NK-92 (cell line): ENCODE results near the gene SAP30BP.

Source experiments
- DNase-seq: peaks from one replicate; lab custom pipeline; 2025; ENCODE audit not compliant: unreplicated experiment; lab: John Stamatoyannopoulos, UW

Gene SAP30BP

GRCh38 chr17:75666959-75667790, at the start of gene SAP30BP, which contains the start of gene RECQL5:
Gene SAP30BP (plus strand): TSS chr17:75667338. CDS start chr17:75667373, 35 bp downstream.
Gene RECQL5 (minus strand): TSS chr17:75667154. CDS start chr17:75666557, 597 bp downstream.
- peak; percentile 95 for DNase-seq

DNA sequence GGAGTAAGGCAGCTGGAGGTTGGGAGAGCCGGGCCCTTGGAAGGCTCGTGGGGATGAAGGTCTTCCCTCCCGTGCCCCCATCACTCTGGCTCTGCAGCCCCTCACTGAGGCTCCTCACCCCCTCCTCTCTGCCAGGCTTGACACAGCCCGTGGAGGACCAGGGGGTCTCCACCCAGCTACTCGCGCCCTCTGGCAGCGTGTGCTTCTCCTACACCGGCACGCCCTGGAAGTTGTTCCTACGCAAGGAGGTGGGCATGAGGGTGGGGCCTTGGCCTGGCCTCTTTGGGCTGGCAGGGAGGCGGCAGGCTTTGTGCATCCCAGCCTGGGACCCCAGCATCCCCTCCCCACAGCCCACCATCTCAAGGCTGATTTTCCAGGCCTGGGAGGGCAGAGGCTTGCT, 49.5 kb upstream of the SAP30BP start:
- no peak for DNase-seq

DNA sequence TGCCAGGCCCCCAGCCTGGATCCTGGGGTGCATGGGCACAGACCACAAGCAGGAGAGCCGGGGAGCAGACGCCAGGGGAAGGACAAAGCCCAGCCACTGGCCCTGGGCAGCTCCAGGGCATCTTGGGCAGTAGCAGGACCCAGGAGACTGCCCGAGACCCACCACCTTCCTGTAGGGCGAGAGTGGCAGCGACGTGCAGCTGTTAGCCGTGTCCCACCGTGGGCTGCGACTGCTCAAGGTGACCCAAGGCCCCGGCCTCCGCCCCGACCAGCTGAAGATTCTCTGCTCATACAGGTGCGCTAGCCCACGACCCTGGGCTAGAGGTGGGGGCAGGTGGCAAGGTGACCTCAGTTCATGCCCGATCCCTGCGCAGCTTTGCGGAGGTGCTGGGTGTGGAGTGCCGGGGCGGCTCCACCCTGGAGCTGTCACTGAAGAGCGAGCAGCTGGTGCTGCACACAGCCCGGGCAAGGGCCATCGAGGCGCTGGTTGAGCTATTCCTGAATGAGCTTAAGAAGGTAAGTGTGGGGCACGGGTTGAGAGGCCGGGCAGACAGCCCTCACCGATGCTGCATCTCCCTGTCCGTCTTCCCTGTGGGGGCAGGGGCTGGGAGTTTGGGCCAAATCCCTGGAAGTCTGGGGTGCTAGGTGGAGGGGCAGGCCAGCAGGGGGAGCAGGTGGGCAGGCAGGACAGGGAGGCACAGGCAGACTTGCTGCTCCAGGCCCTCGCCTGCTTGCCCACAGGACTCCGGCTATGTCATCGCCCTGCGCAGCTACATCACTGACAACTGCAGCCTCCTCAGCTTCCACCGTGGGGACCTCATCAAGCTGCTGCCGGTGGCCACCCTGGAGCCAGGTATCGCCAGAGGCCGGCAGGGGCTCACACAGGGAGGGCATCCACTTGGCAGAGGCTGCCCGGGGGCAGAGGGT, 47.4 kb upstream of the SAP30BP start:
- no peak for DNase-seq

DNA sequence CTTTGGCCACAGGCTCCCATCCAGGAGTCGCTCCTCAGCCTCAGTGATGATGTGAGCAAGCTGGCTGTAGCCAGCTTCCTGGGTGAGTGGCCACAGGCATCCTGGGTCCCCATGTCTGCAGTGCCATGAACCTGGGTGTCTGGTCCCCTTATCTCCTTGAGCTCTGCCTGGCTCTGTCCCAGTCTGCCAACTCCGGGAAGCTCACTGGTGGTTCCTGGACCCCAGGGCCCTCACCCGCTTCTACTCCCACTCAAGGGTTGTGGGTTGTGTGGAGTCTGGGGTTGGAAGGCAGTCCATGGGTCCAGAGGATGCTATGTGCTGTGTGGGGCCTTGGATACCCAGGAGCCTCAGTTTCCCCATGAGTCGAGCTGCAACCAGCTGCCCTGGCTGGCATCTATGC, 45.6 kb upstream of the SAP30BP start:
- no peak for DNase-seq

- no peak for DNase-seq
These were observed 45.1 kb upstream of the SAP30BP start for GRCh38 chr17:75622076-75622475.

GRCh38 chr17:75622771-75623273, 44.3 kb upstream of the SAP30BP start:
- no peak for DNase-seq

DNA sequence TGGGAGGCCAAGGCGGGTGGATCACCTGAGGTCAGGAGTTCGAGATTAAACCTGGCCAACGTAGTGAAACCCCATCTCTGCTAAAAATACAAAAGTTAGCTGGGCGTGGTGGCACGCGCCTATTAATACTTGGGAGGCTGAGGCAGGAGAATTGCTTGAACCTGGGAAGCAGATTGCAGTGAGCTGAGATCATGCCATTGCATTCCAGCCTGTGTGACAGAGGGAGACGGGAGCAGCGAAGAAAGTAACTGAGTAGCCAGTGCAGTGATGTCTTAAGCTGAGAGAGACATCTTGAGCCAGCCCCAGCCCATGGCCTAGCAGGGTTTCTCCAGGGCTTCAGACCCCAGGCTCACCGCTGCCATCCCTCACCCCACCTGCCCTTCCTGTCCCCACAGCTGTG, 43.8 kb upstream of the SAP30BP start:
- no peak for DNase-seq

DNA sequence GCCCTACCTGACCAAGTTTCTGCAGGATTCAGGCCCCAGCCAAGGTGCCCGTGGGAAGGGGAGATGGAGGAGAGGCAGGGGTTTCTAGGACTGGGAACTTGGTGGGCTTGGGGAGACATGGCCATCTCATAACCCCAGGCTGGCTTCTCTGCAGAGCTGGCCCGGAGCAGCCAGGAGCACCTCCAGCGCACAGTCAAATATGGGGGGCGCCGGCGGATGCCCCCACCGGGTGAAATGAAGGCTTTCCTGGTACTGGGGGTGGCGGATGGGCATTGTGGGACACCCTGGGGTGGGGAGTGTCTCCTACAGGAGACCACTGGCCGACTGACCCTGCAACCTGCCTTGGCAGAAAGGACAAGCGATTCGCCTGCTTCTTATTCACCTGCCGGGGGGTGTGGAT, 43.1 kb upstream of the SAP30BP start:
- DNase-seq = no peak

DNA sequence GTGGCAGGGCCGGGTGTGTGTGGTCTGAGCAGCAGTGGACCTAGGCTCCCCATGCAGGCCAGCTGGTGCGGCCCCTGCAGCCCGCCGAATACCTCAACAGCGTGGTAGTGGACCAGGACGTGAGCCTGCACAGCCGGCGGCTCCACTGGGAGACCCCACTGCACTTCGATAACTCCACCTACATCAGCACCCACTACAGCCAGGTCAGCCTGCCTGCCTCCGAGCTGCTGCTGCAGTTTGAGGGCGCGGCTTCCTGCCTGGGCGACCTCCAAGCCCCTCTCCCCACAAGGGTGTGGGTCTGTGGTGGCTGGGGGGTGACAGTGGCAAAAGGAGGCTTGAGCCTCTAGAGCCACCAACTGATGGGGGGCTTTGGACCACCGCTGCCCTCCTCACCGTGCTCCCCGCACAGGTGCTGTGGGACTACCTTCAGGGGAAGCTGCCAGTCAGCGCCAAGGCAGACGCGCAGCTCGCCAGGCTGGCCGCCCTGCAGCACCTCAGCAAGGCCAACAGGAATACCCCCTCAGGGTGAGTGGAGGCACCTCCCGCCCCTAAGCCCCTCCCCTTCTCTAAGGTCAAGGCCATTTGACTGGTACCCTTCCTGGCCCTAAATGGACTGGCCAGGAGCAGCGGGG, 42.3 kb upstream of the SAP30BP start:
- no peak for DNase-seq

- DNase-seq = no peak
These were observed 41.2 kb upstream of the SAP30BP start for GRCh38 chr17:75625813-75626486.

- no peak for DNase-seq
These were observed 40.6 kb upstream of the SAP30BP start for GRCh38 chr17:75626496-75627038.

GRCh38 chr17:75627094-75627493, 40.0 kb upstream of the SAP30BP start:
- no peak for DNase-seq

GRCh38 chr17:75628425-75628824, 38.7 kb upstream of the SAP30BP start:
- DNase-seq = no peak

DNA sequence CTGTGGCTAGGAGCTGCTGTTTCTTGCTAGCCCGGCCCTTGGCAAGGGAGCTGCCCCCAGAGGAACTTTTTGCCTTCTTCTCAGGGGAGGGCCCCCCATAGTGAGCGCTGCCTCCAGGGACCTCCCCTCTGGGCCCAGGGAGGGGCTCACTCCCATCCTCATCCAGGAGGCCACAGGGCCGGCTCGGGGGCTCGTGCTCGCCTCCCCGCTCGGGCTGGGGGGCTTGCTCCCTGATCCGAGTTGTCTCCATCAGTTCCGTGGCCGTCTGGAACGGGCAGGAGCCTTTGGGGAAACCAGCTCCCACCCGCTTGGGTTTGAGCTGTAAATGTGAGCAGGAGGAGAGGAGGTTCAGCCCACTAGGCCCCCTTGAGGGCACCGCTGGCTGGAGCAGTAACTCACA, 38.0 kb upstream of the SAP30BP start:
- no peak for DNase-seq

- no peak for DNase-seq
These were observed 36.8 kb upstream of the SAP30BP start for GRCh38 chr17:75630071-75630917.

DNA sequence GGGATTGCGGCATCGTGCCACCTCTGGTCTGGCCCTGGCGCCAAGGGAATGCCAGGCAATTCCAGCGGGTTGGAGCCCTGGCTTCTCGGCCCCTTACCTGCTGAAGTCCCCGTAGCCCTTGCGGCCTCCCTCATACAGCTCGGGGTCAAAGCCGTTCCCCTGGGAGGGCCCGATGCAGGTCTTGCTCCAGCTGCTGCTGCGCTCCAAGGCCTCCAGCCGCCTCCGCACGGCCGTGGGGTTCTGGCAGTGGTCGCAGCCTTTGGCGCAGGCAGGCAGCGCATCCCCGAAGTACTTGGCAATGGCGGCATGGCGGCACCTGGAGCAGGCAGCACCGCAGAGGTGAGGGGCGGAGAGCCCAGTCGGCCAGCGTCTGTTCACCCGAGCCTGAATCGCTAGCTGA, 35.8 kb upstream of the SAP30BP start:
- no peak for DNase-seq

DNA sequence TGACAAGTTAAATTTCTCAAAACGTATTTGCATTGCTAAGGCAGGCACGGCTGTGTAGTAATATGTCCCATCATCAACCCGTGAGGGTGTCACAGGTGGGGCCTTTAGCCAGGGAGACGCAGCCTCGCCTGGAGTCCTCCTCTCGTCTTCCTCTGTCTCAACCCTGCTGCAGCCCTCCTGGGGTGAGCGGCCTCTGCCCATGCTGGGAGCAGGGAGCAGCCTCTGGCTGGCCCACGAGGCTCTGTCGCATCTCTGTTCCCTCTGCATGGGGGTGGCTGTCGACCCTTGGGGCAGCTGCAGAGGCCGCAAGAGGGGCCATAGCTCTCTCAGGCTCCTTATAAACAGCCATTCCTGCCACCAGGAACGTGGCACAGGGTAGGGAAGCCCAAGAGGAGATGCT, 34.7 kb upstream of the SAP30BP start:
- no peak for DNase-seq

DNA sequence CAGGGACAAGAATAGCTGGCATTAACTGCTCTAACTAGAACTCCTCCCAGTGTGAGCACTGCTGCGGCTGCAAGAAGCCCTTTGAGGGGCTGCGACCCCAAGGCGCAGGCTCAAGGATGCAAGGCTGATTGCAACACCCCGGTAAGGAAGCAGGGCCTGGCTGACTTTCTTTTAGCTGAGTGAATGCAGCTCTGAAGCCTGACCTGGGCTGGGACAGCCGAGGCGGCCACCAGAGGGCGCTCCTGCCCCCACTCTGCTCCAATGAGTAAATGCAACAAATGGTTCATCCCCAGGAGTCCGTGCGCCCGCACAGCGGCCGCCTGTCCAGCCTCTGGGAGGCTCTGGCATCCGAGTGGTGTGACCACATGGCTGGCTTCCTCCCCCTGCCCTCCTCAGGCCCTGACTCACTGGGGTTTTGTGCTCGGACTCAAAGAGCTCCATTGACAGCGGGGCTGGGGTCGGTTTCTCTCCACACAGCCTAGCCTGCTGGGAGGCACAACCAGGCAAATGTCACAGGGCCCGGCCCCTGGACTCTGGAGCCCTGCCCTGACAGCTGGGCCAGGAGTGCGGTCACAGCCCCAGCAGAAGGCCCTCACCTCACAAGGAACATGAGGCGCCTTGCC, 34.2 kb upstream of the SAP30BP start, which contains the start of gene SMIM5:
SMIM5 (plus strand) TSS at position 572 of the 623 bp plus-strand sequence. CDS start 6,768 bp downstream, outside the sequence.
- DNase-seq = no peak
